ENCODE measurements around the gene RAD9B. TPM values are rescaled to one million over a fixed set of nuclear protein-coding genes. Genes with fewer than 3 reads are reported as not detected.

Gene RAD9B
- total RNA-seq, 5 donors from 2014 or later (not counting 1 experiment from before 2014, with no cell fraction given), result 0.18 to 1.6 (median 0.74) TPM; not detected in 1

GRCh38 chr12:110498984-110499706, 3.0 kb upstream of the RAD9B start:
- ChIA-PET CTCF (interaction anchor here in 1 of 2 donors (0.6 to 5.3 kb wide), 4 partner anchors 14 to 49 kb away, joined by 3 to 30 read pairs (median 3); partner anchors contain the start of genes ARPC3, FAM216A and GPN3), POLR2A (interaction anchor here in 1 of 2 donors (0.6 to 0.7 kb wide), 2 partner anchors 49 to 293 kb away, joined by 4 read pairs; partner anchors contain the start of gene ARPC3)
- WGBS (ENCODE audit: insufficient coverage), result no CpG with 5 or more reads among the region's 4 CpGs
- DNase-seq, result no peak
- Mint-ChIP-seq H3K4me1 (peaks cover 38 to 47% (median 45%) of the 10 kb centered on the region in 3 donors), H3K36me3 (peaks cover 18% of the 10 kb centered on the region), H3K27me3 (no peaks in the 10 kb centered on the region), H3K4me3 (peak overlapping the region; percentile 2 to 57 (median 55)), H3K27ac (peak overlapping the region; percentile 22 to 46), H3K9me3 (no peaks in the 10 kb centered on the region)
- no peak for ATAC-seq (replicated peaks in 1 of 4)
- Histone ChIP-seq H3K36me3 (ENCODE audit: control insufficient read depth in 2 of 2, extremely low read depth in 1 of 2, insufficient read depth in 1 of 2, low read length in 1 of 2) (peaks cover 0 to 16% of the 10 kb centered on the region in 2 donors), H3K9me3 (no peaks in the 10 kb centered on the region), H3K4me1 (ENCODE audit: control insufficient read depth in 1 of 2, extremely low read depth in 1 of 2, insufficient read depth in 2 of 2, low read length in 2 of 2) (peaks cover 20% of the 10 kb centered on the region in 2 experiments), H3K27ac (ENCODE audit: low read length) (peak overlapping the region; percentile 14), H3K27me3 (replicated peaks in 1 of 2; ENCODE audit: control insufficient read depth in 2 of 2, extremely low read depth in 1 of 2, insufficient read depth in 2 of 2, low read length in 1 of 2) (no peaks in the 10 kb centered on the region), H3K4me3 (ENCODE audit: control insufficient read depth in 1 of 2, extremely low read depth in 1 of 2, low read length in 1 of 2) (no peak overlapping the region)

GRCh38 chr12:110501399-110501751, 756 bp upstream of the RAD9B start:
- no peaks in the 10 kb centered on the region for H3K36me3 ChIP-seq (ENCODE audit: control insufficient read depth in 2 of 2, extremely low read depth in 1 of 2, insufficient read depth in 1 of 2, low read length in 1 of 2)
- H3K36me3 Mint-ChIP-seq, result peaks cover 7% of the 10 kb centered on the region
- H3K27me3 ChIP-seq (replicated peaks in 1 of 2; ENCODE audit: control insufficient read depth in 2 of 2, extremely low read depth in 1 of 2, insufficient read depth in 2 of 2, low read length in 1 of 2), result no peaks in the 10 kb centered on the region
- POLR2A ChIA-PET, result interaction anchor here in 1 of 2 donors (0.9 kb wide), 1 partner anchor 37 kb away, joined by 3 read pairs; no protein-coding TSS in a partner anchor
- H3K4me3 Mint-ChIP-seq, result peak overlapping the region; percentile 90 to 99 (median 97)
- peaks cover 20% of the 10 kb centered on the region in 2 experiments for H3K4me1 ChIP-seq (ENCODE audit: control insufficient read depth in 1 of 2, extremely low read depth in 1 of 2, insufficient read depth in 2 of 2, low read length in 2 of 2)
- H3K4me3 ChIP-seq (ENCODE audit: control insufficient read depth in 1 of 2, extremely low read depth in 1 of 2, low read length in 1 of 2), result peak overlapping the region; percentile 74 to 88
- no peaks in the 10 kb centered on the region for H3K9me3 Mint-ChIP-seq
- H3K27me3 Mint-ChIP-seq, result no peaks in the 10 kb centered on the region
- peak overlapping the region; percentile 98 for H3K27ac Mint-ChIP-seq
- H3K27ac ChIP-seq (ENCODE audit: low read length), result peak overlapping the region; percentile 77
- H3K9me3 ChIP-seq, result no peaks in the 10 kb centered on the region
- WGBS (ENCODE audit: insufficient coverage), result 0% methylated on average over 8 of the region's 17 CpGs
- ATAC-seq (replicated peaks in 1 of 4) (peak; percentile 5 to 18 (median 8)), DNase-seq (peak in 9 of 35 experiments; percentile 1 to 50 (median 9))
- H3K4me1 Mint-ChIP-seq, result peaks cover 38 to 45% (median 41%) of the 10 kb centered on the region in 3 donors
- CTCF ChIA-PET, result interaction anchor here in 1 of 2 donors (0.7 to 5.3 kb wide), 6 partner anchors 12 to 104 kb away, joined by 3 to 30 read pairs (median 4); partner anchors contain the start of genes ARPC3, FAM216A and GPN3

GRCh38 chr12:110503432-110503831, 1.3 kb downstream of the RAD9B start:
- Mint-ChIP-seq H3K27me3 (no peaks in the 10 kb centered on the region), H3K4me3 (peak overlapping the region in 1 of 3 donors; percentile 9), H3K9me3 (no peaks in the 10 kb centered on the region), H3K36me3 (peaks cover 7% of the 10 kb centered on the region), H3K27ac (peak overlapping the region in 1 of 2 donors; percentile 58), H3K4me1 (peaks cover 37 to 40% (median 38%) of the 10 kb centered on the region in 3 donors)
- no peaks in the 10 kb centered on the region for H3K36me3 ChIP-seq (ENCODE audit: control insufficient read depth in 2 of 2, extremely low read depth in 1 of 2, insufficient read depth in 1 of 2, low read length in 1 of 2)
- ATAC-seq (replicated peaks in 1 of 4), result no peak
- peaks cover 19 to 20% of the 10 kb centered on the region in 2 experiments for H3K4me1 ChIP-seq (ENCODE audit: control insufficient read depth in 1 of 2, extremely low read depth in 1 of 2, insufficient read depth in 2 of 2, low read length in 2 of 2)
- ChIA-PET POLR2A (interaction anchor here in 1 of 2 donors (0.5 to 0.6 kb wide), 2 partner anchors 49 to 964 kb away, joined by 7 to 12 read pairs; no protein-coding TSS in a partner anchor), CTCF (interaction anchor here in 1 of 2 donors (0.6 to 1.9 kb wide), 3 partner anchors 53 to 99 kb away, joined by 4 to 8 read pairs (median 4); partner anchors contain the start of gene ARPC3)
- H3K27ac ChIP-seq (ENCODE audit: low read length), result no peak overlapping the region
- H3K27me3 ChIP-seq (replicated peaks in 1 of 2; ENCODE audit: control insufficient read depth in 2 of 2, extremely low read depth in 1 of 2, insufficient read depth in 2 of 2, low read length in 1 of 2), result no peaks in the 10 kb centered on the region
- DNase-seq, result no peak
- no CpG with 5 or more reads among the region's 1 CpG for WGBS (ENCODE audit: insufficient coverage)
- H3K9me3 ChIP-seq, result no peaks in the 10 kb centered on the region
- no peak overlapping the region for H3K4me3 ChIP-seq (ENCODE audit: control insufficient read depth in 1 of 2, extremely low read depth in 1 of 2, low read length in 1 of 2)

- no peaks in the 10 kb centered on the region for H3K9me3 ChIP-seq
- 100% methylated on average over 1 of the region's 3 CpGs for WGBS (ENCODE audit: insufficient coverage)
- Mint-ChIP-seq H3K27ac (no peak overlapping the region), H3K4me3 (no peak overlapping the region), H3K9me3 (no peaks in the 10 kb centered on the region), H3K27me3 (no peaks in the 10 kb centered on the region), H3K36me3 (peaks cover 7% of the 10 kb centered on the region), H3K4me1 (peaks cover 21 to 24% (median 23%) of the 10 kb centered on the region in 3 donors)
- ChIA-PET CTCF (interaction anchor here in 1 of 2 donors (0.5 kb wide), 2 partner anchors 67 to 72 kb away, joined by 3 to 5 read pairs; no protein-coding TSS in a partner anchor), POLR2A (interaction anchor here (0.6 kb wide), 2 partner anchors 70 to 264 kb away, joined by 3 to 5 read pairs; no protein-coding TSS in a partner anchor)
- H3K4me1 ChIP-seq (ENCODE audit: control insufficient read depth in 1 of 2, extremely low read depth in 1 of 2, insufficient read depth in 2 of 2, low read length in 2 of 2), result peaks cover 8 to 20% of the 10 kb centered on the region in 2 experiments
- H3K4me3 ChIP-seq (ENCODE audit: control insufficient read depth in 1 of 2, extremely low read depth in 1 of 2, low read length in 1 of 2), result no peak overlapping the region
- DNase-seq (no peak), ATAC-seq (replicated peaks in 1 of 4) (no peak)
- H3K27ac ChIP-seq (ENCODE audit: low read length), result no peak overlapping the region
- no peaks in the 10 kb centered on the region for H3K27me3 ChIP-seq (replicated peaks in 1 of 2; ENCODE audit: control insufficient read depth in 2 of 2, extremely low read depth in 1 of 2, insufficient read depth in 2 of 2, low read length in 1 of 2)
- no peaks in the 10 kb centered on the region for H3K36me3 ChIP-seq (ENCODE audit: control insufficient read depth in 2 of 2, extremely low read depth in 1 of 2, insufficient read depth in 1 of 2, low read length in 1 of 2)
These were observed 3.2 kb downstream of the RAD9B start for GRCh38 chr12:110505332-110505731.

GRCh38 chr12:110508071-110508586, 6.0 kb downstream of the RAD9B start:
- ATAC-seq (replicated peaks in 1 of 4) (no peak), DNase-seq (no peak)
- H3K27ac Mint-ChIP-seq, result no peak overlapping the region
- no peaks in the 10 kb centered on the region for H3K36me3 Mint-ChIP-seq
- H3K9me3 Mint-ChIP-seq, result no peaks in the 10 kb centered on the region
- no peak overlapping the region for H3K27ac ChIP-seq (ENCODE audit: low read length)
- no peak overlapping the region for H3K4me3 ChIP-seq (ENCODE audit: control insufficient read depth in 1 of 2, extremely low read depth in 1 of 2, low read length in 1 of 2)
- POLR2A ChIA-PET, result interaction anchor here (0.5 to 0.6 kb wide), 2 partner anchors 55 to 1873 kb away, joined by 3 to 9 read pairs; no protein-coding TSS in a partner anchor
- peaks cover 0 to 2% (median 2%) of the 10 kb centered on the region in 3 donors for H3K4me1 Mint-ChIP-seq
- no CpG with 5 or more reads among the region's 4 CpGs for WGBS (ENCODE audit: insufficient coverage)
- no peaks in the 10 kb centered on the region for H3K27me3 ChIP-seq (replicated peaks in 1 of 2; ENCODE audit: control insufficient read depth in 2 of 2, extremely low read depth in 1 of 2, insufficient read depth in 2 of 2, low read length in 1 of 2)
- H3K27me3 Mint-ChIP-seq, result no peaks in the 10 kb centered on the region
- no peaks in the 10 kb centered on the region for H3K9me3 ChIP-seq
- no peak overlapping the region for H3K4me3 Mint-ChIP-seq
- CTCF ChIA-PET, result interaction anchor here (0.6 to 0.8 kb wide), 2 partner anchors 93 to 1529 kb away, joined by 3 to 4 read pairs; no protein-coding TSS in a partner anchor
- no peaks in the 10 kb centered on the region for H3K4me1 ChIP-seq (ENCODE audit: control insufficient read depth in 1 of 2, extremely low read depth in 1 of 2, insufficient read depth in 2 of 2, low read length in 2 of 2)
- H3K36me3 ChIP-seq (ENCODE audit: control insufficient read depth in 2 of 2, extremely low read depth in 1 of 2, insufficient read depth in 1 of 2, low read length in 1 of 2), result no peaks in the 10 kb centered on the region

GRCh38 chr12:110513842-110514241, 11.7 kb downstream of the RAD9B start:
- Histone ChIP-seq H3K9me3 (no peaks in the 10 kb centered on the region), H3K27me3 (replicated peaks in 1 of 2; ENCODE audit: control insufficient read depth in 2 of 2, extremely low read depth in 1 of 2, insufficient read depth in 2 of 2, low read length in 1 of 2) (no peaks in the 10 kb centered on the region), H3K4me1 (ENCODE audit: control insufficient read depth in 1 of 2, extremely low read depth in 1 of 2, insufficient read depth in 2 of 2, low read length in 2 of 2) (no peaks in the 10 kb centered on the region), H3K36me3 (ENCODE audit: control insufficient read depth in 2 of 2, extremely low read depth in 1 of 2, insufficient read depth in 1 of 2, low read length in 1 of 2) (no peaks in the 10 kb centered on the region), H3K27ac (ENCODE audit: low read length) (no peak overlapping the region), H3K4me3 (ENCODE audit: control insufficient read depth in 1 of 2, extremely low read depth in 1 of 2, low read length in 1 of 2) (no peak overlapping the region)
- POLR2A ChIA-PET, result interaction anchor here in 1 of 2 donors (0.6 kb wide), 1 partner anchor 941 kb away, joined by 3 read pairs; no protein-coding TSS in a partner anchor
- peaks cover 0 to 3% (median 0%) of the 10 kb centered on the region in 3 donors for H3K4me1 Mint-ChIP-seq
- ATAC-seq (replicated peaks in 1 of 4), result no peak
- whole genome bisulfite sequencing (ENCODE audit: insufficient coverage), result 100% methylated on average over 2 of the region's 6 CpGs
- CTCF ChIA-PET, result interaction anchor here (0.6 to 3.3 kb wide), 9 partner anchors 12 to 382 kb away, joined by 3 to 29 read pairs (median 4); partner anchors contain the start of genes RAD9B (in 1 of the 2) and VPS29 (in 1 of the 2)
- no peak for DNase-seq
- H3K27me3 Mint-ChIP-seq, result peaks cover 0 to 2% of the 10 kb centered on the region in 2 donors
- no peaks in the 10 kb centered on the region for H3K9me3 Mint-ChIP-seq
- no peak overlapping the region for H3K4me3 Mint-ChIP-seq
- H3K36me3 Mint-ChIP-seq, result no peaks in the 10 kb centered on the region
- peak overlapping the region in 1 of 2 donors; percentile 61 for H3K27ac Mint-ChIP-seq

Measured in T-cell (primary cell).